GM12874 (cell line): ENCODE measurements around the gene TMEM225.

Experiments
- TF ChIP-seq, protein P1 (sequence below): IDR thresholded peaks from 2 replicates; pipeline ENCODE4 v1.5.1; 2011; ENCODE audit warnings: low read depth, mild to moderate bottlenecking, control low read depth, low read length, moderate library complexity; ENCODE audit not compliant: insufficient read depth

TMEM225 gene

DNA sequence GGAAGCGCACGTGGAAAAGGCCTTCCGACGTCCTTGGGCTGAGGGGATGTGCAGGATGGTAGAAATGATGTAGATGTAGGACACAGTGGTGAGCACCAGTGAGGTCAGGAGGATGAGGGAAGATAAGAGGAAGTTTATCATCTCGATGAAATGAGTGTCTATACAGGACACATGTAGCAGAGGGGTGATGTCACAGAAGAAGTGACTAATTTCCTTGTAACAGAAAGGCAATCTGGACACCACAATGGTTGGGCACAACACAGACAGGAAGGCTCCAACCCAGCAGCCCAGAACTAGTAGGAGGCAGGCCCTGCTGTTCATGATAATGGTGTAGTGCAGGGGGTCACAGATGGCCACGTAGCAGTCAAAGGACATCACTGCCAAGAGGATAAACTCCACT lies 44.3 kb downstream of the TMEM225 start:
- TF ChIP-seq, protein P1, sequence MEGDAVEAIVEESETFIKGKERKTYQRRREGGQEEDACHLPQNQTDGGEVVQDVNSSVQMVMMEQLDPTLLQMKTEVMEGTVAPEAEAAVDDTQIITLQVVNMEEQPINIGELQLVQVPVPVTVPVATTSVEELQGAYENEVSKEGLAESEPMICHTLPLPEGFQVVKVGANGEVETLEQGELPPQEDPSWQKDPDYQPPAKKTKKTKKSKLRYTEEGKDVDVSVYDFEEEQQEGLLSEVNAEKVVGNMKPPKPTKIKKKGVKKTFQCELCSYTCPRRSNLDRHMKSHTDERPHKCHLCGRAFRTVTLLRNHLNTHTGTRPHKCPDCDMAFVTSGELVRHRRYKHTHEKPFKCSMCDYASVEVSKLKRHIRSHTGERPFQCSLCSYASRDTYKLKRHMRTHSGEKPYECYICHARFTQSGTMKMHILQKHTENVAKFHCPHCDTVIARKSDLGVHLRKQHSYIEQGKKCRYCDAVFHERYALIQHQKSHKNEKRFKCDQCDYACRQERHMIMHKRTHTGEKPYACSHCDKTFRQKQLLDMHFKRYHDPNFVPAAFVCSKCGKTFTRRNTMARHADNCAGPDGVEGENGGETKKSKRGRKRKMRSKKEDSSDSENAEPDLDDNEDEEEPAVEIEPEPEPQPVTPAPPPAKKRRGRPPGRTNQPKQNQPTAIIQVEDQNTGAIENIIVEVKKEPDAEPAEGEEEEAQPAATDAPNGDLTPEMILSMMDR: no peak

DNA sequence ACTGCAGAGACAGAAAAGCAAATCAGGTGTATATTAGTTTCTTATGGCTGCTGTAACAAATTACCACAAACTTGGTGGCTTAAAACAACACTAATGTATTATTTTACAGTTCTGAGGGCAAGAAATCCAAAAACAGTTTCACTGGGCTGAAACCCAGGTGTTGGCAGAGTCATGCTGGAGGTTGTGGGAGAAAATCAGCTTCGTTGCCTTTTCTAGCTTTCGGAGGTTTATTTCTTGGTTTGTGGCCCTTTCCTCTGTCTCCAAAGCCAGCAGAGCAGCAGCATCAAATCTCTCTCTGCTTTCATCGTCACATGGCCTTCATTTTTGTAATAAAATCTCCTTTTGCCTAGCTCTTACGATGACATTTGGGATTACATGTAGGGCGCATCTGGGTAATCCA lies 46.3 kb downstream of the TMEM225 start:
- TF ChIP-seq, protein P1: no peak

DNA sequence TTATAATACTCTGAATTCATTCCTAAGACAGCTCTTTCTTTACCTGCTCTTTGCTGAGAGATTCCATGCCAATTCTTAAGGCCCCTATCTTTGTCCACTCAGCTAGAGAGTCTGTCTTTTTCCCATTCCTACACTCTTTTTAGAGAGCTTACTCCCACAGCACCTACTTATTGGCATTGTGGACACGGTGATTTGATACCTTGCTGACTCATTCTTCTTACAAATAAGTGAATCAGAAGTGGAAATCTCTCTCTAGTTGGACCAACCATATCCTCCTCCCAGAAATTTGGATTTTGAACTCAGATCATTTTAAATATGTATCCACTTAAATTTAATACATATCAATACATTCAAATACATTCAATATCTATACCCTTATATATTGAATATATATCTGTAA lies 46.8 kb downstream of the TMEM225 start:
- TF ChIP-seq, protein P1: no peak

DNA sequence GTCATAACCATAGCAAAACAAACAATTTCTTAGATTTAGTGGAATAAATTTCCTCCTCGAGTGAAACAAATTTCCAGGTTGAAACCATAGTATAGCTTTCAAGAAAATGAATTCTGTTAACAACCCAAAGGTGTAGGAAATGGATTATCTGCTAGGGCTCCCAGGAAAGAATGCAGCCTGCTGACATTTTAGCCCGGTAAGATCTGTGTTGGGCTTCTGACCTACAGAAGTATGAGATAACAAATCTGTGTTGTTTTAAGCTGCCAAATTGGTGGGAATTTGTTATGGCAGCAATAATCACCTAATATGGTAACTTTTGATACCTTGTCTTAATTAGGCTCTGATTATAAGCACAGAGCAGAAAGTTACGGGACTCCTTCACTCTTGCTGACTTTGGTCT lies 47.3 kb downstream of the TMEM225 start:
- TF ChIP-seq, protein P1: no peak

DNA sequence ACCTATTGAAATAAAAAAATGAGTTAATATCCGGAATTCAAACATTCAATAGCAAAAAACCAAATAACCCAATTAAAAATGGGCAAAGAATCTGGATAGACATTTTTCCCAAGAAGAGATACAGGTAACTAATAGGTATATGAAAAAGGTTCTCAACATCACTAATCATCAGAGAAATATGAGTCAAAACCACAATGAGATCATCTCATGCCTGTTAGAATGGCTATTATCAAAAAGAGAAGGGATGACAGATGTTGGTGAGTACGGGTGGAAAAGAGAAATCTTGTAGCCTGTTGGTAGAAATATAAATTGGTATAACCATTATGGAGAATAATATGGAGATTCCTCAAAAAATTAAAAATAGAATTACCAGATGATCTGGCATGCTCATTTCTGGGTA lies 52.4 kb downstream of the TMEM225 start:
- TF ChIP-seq, protein P1: no peak
